ENCODE measurements around the gene RIOX2. TPM values are rescaled to one million over a fixed set of nuclear protein-coding genes. Genes with fewer than 3 reads are reported as not detected.

Gene RIOX2
- total and polyA plus RNA-seq, 2 of the 13 experiments (the other 11 are each of a cell fraction or from before 2014, with no cell fraction given), result 19.9 to 43.3 TPM

DNA sequence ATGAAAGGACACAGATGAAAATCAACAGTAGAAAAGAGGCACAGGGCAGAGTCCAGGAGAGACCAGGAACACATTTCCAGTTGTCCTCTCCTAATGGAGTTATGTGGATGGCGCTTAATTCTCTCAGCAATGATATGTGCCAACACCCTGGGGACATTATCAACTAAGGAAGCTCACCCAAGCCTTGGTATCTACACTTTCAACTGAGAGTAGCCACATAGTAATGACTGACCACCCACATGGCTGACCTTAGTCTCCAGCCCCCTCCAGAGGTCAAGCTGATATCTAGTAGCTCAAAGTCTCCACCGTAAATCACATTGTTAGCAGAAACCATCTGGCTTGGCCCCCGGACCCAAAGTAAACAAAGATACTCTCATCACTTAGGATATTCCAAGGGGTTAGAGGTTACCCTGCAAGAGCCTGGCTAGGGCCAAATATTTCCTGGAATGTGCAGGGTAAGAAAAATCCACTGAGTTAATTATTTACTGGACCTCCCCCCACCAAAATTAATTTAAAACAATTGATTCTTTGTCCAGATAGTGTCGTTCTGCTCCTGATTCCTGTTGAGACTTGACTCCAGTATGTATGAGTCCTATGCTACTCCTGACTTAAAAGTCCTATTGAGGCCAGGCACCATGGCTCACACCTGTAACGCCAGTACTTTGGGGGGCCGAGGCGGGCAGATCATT, 38.1 kb upstream of the RIOX2 start (continued):
- TF ChIP-seq, protein P1, sequence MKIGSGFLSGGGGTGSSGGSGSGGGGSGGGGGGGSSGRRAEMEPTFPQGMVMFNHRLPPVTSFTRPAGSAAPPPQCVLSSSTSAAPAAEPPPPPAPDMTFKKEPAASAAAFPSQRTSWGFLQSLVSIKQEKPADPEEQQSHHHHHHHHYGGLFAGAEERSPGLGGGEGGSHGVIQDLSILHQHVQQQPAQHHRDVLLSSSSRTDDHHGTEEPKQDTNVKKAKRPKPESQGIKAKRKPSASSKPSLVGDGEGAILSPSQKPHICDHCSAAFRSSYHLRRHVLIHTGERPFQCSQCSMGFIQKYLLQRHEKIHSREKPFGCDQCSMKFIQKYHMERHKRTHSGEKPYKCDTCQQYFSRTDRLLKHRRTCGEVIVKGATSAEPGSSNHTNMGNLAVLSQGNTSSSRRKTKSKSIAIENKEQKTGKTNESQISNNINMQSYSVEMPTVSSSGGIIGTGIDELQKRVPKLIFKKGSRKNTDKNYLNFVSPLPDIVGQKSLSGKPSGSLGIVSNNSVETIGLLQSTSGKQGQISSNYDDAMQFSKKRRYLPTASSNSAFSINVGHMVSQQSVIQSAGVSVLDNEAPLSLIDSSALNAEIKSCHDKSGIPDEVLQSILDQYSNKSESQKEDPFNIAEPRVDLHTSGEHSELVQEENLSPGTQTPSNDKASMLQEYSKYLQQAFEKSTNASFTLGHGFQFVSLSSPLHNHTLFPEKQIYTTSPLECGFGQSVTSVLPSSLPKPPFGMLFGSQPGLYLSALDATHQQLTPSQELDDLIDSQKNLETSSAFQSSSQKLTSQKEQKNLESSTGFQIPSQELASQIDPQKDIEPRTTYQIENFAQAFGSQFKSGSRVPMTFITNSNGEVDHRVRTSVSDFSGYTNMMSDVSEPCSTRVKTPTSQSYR (CRISPR knock-in tag; IDR thresholded peaks at IDR 0.05; ENCODE audit: borderline replicate concordance), result peak; percentile 58; the same call in 1 of the 2 replicates
- TF ChIP-seq, protein P2, sequence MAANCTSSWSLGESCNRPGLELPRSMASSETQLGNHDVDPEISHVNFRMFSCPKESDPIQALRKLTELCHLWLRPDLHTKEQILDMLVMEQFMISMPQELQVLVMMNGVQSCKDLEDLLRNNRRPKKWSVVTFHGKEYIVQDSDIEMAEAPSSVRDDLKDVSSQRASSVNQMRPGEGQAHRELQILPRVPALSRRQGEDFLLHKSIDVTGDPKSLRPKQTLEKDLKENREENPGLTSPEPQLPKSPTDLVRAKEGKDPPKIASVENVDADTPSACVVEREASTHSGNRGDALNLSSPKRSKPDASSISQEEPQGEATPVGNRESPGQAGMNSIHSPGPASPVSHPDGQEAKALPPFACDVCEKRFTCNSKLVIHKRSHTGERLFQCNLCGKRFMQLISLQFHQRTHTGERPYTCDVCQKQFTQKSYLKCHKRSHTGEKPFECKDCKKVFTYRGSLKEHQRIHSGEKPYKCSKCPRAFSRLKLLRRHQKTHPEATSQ (CRISPR knock-in tag; IDR thresholded peaks at IDR 0.05; ENCODE audit: borderline replicate concordance), result peak; percentile 83; the same call in 1 of the 2 replicates
- TF ChIP-seq SRSF9 (IDR thresholded peaks at IDR 0.05; ENCODE audit: borderline replicate concordance, insufficient read depth, low read depth, low read length, poor library complexity, severe bottlenecking) (no peak), ZMYM3 (CRISPR knock-in tag; IDR thresholded peaks at IDR 0.05) (peak; percentile 51; the same call in 1 of the 2 replicates), KDM4B (CRISPR knock-in tag; IDR thresholded peaks at IDR 0.05) (no peak), ARID5B (CRISPR knock-in tag; IDR thresholded peaks at IDR 0.05) (peak; percentile 93), HMG20A (CRISPR knock-in tag; IDR thresholded peaks at IDR 0.05; ENCODE audit: borderline replicate concordance) (peak; percentile 86), ZNF329 (CRISPR knock-in tag; IDR thresholded peaks at IDR 0.05; ENCODE audit: low read depth) (no peak), ZNF275 (CRISPR knock-in tag; IDR thresholded peaks at IDR 0.05; ENCODE audit: borderline replicate concordance) (peak; percentile 72; the same call in 1 of the 2 replicates), CCDC6 (CRISPR knock-in tag; IDR thresholded peaks at IDR 0.05) (peak; percentile 49; the same call in 1 of the 2 replicates), KLF11 (CRISPR knock-in tag; IDR thresholded peaks at IDR 0.05) (no peak), ZSCAN31 (CRISPR knock-in tag; IDR thresholded peaks at IDR 0.05; ENCODE audit: low read depth) (no peak), ZNF790 (CRISPR knock-in tag; IDR thresholded peaks at IDR 0.05; ENCODE audit: borderline replicate concordance) (no peak), ZNF678 (CRISPR knock-in tag; IDR thresholded peaks at IDR 0.05) (no peak), ELF4 (CRISPR knock-in tag; IDR thresholded peaks at IDR 0.05; ENCODE audit: borderline replicate concordance) (no peak), FOXO1 (CRISPR knock-in tag; IDR thresholded peaks at IDR 0.05) (peak; percentile 66), CERS6 (CRISPR knock-in tag; IDR thresholded peaks at IDR 0.05) (no peak), ZNF577 (CRISPR knock-in tag; IDR thresholded peaks at IDR 0.05; ENCODE audit: borderline replicate concordance, low read depth) (no peak)

All from HepG2 (cell line).